SK-N-MC (cell line): ENCODE data around the gene APOB.

Experiments used
- EZH2 ChIP-seq: fragments of 200-600 bp; sonication (generic); IDR thresholded peaks from one replicate; pipeline ENCODE4 v1.6.1; 2017; ENCODE audit warnings: antibody characterized with exemption
- FOXP2 ChIP-seq: optimal IDR thresholded peaks from 2 replicates; pipeline ENCODE3; 2011; ENCODE audit warnings: mild to moderate bottlenecking, moderate library complexity; ENCODE audit not compliant: insufficient read depth; ENCODE audit errors: extremely low read length, control extremely low read depth
- POLR2AphosphoS5 ChIP-seq: IDR thresholded peaks from 2 replicates; pipeline ENCODE4 v1.6.1; 2012; ENCODE audit warnings: mild to moderate bottlenecking, low read depth, low read length, borderline replicate concordance

DNA sequence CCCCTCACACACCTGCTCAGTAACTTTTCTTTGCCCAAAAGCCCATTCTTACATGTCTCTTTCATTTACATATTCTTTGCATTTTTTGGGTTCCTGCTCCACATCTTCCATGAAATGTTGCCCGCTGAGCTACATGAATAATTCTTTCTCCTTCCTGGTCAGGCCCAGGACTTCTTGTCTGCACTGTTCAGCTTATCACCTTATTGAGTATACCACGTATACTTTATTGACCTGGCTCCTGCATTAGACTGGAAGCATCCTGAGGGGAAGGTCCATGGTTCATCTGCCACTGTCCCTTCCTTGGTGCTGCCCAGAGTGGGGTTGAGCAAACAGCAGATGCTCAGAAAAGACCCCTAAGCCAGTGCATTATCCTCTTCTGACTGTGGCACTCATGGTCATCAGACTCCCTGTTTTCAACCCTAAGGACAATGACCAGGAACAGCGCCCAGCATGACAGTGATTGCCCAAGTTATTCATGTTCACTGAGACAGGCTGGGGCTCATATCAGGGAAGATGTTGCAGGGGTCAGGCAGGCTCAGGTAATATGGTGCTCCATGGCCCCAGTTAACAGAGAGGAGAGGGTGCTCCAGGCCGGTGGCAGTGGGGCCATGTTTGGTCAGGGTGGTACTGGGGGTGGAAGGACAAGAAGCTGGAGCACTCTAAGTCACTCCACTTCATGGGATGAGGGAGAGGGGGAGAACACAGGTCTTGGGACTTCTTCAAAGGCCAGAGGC, 7.7 kb downstream of the APOB start:
- TF ChIP-seq POLR2AphosphoS5 (no peak), FOXP2 (no peak), EZH2 (no peak)
